H7 (cell line): ENCODE data around the gene TADA2B. TPM values are rescaled to one million over a fixed set of nuclear protein-coding genes. Genes with fewer than 3 reads are reported as not detected.
"Not testable (repeated sequence)": the region's sequence is repeated elsewhere in the genome, so short reads cannot be mapped to it uniquely, and the experiment has no call there.

ENCODE experiments used
- DNase-seq: peaks from one replicate; pipeline ENCODE4 v3.0.0; 2012
- H3K27me3 ChIP-seq: 2 replicates; pipeline ENCODE4 v1.6.0; 2011; ENCODE audit warnings: mild to moderate bottlenecking, low read length; ENCODE audit not compliant: control insufficient read depth, insufficient read depth
- H3K36me3 ChIP-seq: replicated peaks from 2 replicates; pipeline ENCODE4 v1.5.1; 2011; ENCODE audit warnings: low read length; ENCODE audit not compliant: control insufficient read depth, insufficient read depth
- H3K4me3 ChIP-seq: 2 replicates; pipeline ENCODE4 v1.5.1; 2011; ENCODE audit warnings: low read depth, mild to moderate bottlenecking, control low read depth, low read length, moderate library complexity; ENCODE audit not compliant: insufficient read depth
- total RNA-seq: library from RNA; depleted of rRNA; stranded (reverse); fragments of >200 nt; shearing (Covaris generic); gene quantifications from 2 replicates; pipeline ENCODE4 v1.2.3, GENCODE V29; 2014

Gene TADA2B
- total RNA-seq, 1 experiment from 2014 or later = 14.0 TPM

GRCh38 chr4:7067452-7068278 is 24.5 kb downstream of the TADA2B start, which contains the start of gene GRPEL1:
TSS of gene GRPEL1 (minus strand) at chr4:7068064. CDS start at chr4:7068032, 32 bp downstream.
- peak; percentile 99 for DNase-seq
- Histone ChIP-seq H3K36me3 (peaks cover 15% of the 10 kb centered on the region), H3K27me3 (peaks cover 12% of the 10 kb centered on the region), H3K4me3 (peak within 1 kb of the TSS; percentile 96)

GRCh38 chr4:7068279-7068842 is 25.2 kb downstream of the TADA2B start:
- DNase-seq = no peak

GRCh38 chr4:7068883-7069282 is 25.7 kb downstream of the TADA2B start:
- peak; percentile 80 for DNase-seq
- peaks cover 8% of the 10 kb centered on the region for H3K36me3 ChIP-seq
- H3K4me3 ChIP-seq = peak overlapping the region; percentile 75
- H3K27me3 ChIP-seq = peaks cover 12% of the 10 kb centered on the region

More at GRCh38 chr4:7068279-7068842, 25.2 kb downstream of the TADA2B start:
- H3K27me3 ChIP-seq = peaks cover 12% of the 10 kb centered on the region
- peak overlapping the region; percentile 75 for H3K4me3 ChIP-seq
- peaks cover 13% of the 10 kb centered on the region for H3K36me3 ChIP-seq

- Histone ChIP-seq H3K27me3 (peaks cover 12% of the 10 kb centered on the region), H3K4me3 (no peak overlapping the region), H3K36me3 (no peaks in the 10 kb centered on the region)
- peak; percentile 86 for DNase-seq
These were observed 27.7 kb downstream of the TADA2B start for GRCh38 chr4:7070729-7071511.

- Histone ChIP-seq H3K27me3 (peaks cover 12% of the 10 kb centered on the region), H3K36me3 (no peaks in the 10 kb centered on the region), H3K4me3 (no peak overlapping the region)
- DNase-seq = no peak
These were observed 29.9 kb downstream of the TADA2B start for GRCh38 chr4:7073059-7073458.

- Histone ChIP-seq H3K4me3 (no peak overlapping the region), H3K36me3 (no peaks in the 10 kb centered on the region), H3K27me3 (peaks cover 10% of the 10 kb centered on the region)
- DNase-seq = peak; percentile 92
These were observed 30.6 kb downstream of the TADA2B start for GRCh38 chr4:7073526-7074390.

GRCh38 chr4:7074426-7074825 is 31.3 kb downstream of the TADA2B start:
- DNase-seq = no peak
- no peak overlapping the region for H3K4me3 ChIP-seq

GRCh38 chr4:7075962-7076695 is 33.0 kb downstream of the TADA2B start:
- peak; percentile 49 for DNase-seq
- no peaks in the 10 kb centered on the region for H3K36me3 ChIP-seq
- H3K4me3 ChIP-seq = no peak overlapping the region
- H3K27me3 ChIP-seq = peaks cover 3% of the 10 kb centered on the region

More at GRCh38 chr4:7074426-7074825, 31.3 kb downstream of the TADA2B start:
- Histone ChIP-seq H3K36me3 (no peaks in the 10 kb centered on the region), H3K27me3 (peaks cover 5% of the 10 kb centered on the region)

GRCh38 chr4:7076696-7077082 is 33.5 kb downstream of the TADA2B start:
- Histone ChIP-seq H3K4me3 (no peak overlapping the region), H3K27me3 (no peaks in the 10 kb centered on the region), H3K36me3 (no peaks in the 10 kb centered on the region)
- DNase-seq = no peak

- H3K27me3 ChIP-seq = no peaks in the 10 kb centered on the region
- no peaks in the 10 kb centered on the region for H3K36me3 ChIP-seq
- DNase-seq = no peak
- no peak overlapping the region for H3K4me3 ChIP-seq
These were observed 34.2 kb downstream of the TADA2B start for GRCh38 chr4:7077371-7077770.

- Histone ChIP-seq H3K4me3 (no peak overlapping the region), H3K27me3 (no peaks in the 10 kb centered on the region), H3K36me3 (no peaks in the 10 kb centered on the region)
- no peak for DNase-seq
These were observed 34.9 kb downstream of the TADA2B start for GRCh38 chr4:7078025-7078424.

GRCh38 chr4:7079483-7079882 is 36.3 kb downstream of the TADA2B start:
- not testable (repeated sequence) for H3K36me3 ChIP-seq, DNase-seq, H3K4me3 ChIP-seq, H3K27me3 ChIP-seq

GRCh38 chr4:7079909-7080308 is 36.7 kb downstream of the TADA2B start:
- not testable (repeated sequence) for H3K36me3 ChIP-seq, DNase-seq, H3K27me3 ChIP-seq, H3K4me3 ChIP-seq
